DND-41 (cell line): ENCODE data around the gene CLEC9A.

Experiments
- ATAC-seq: fragments of 200-7000 bp; cut with Tn5 transposase; 3 replicates; pipeline ENCODE4 v1.9.1; 2021; ENCODE audit warnings: low read depth; ENCODE audit not compliant: insufficient read depth
- DNase-seq: peaks from one replicate; pipeline ENCODE4 v3.0.0-alpha.2; 2020
- H2AFZ ChIP-seq: 2 replicates; pipeline ENCODE4 v1.6.0; 2012; ENCODE audit warnings: low read depth, low read length
- H3K27ac ChIP-seq: 2 replicates; pipeline ENCODE4 v1.5.1; 2012; ENCODE audit warnings: low read length, inconsistent platforms
- H3K27me3 ChIP-seq: fragments of 200-600 bp; sonication (generic); 2 replicates; pipeline ENCODE4 v1.6.0; 2012; ENCODE audit warnings: low read length, mild to moderate bottlenecking, inconsistent platforms; ENCODE audit not compliant: insufficient read depth, poor library complexity
- H3K36me3 ChIP-seq: 2 replicates; pipeline ENCODE4 v1.5.1; 2012; ENCODE audit warnings: low read length, inconsistent platforms; ENCODE audit not compliant: insufficient read depth
- H3K4me1 ChIP-seq: 2 replicates; pipeline ENCODE4 v1.5.1; 2012; ENCODE audit warnings: mild to moderate bottlenecking, low read length; ENCODE audit not compliant: insufficient read depth
- H3K4me2 ChIP-seq: 2 replicates; pipeline ENCODE4 v1.6.0; 2012; ENCODE audit warnings: mild to moderate bottlenecking, moderate library complexity, low read length, inconsistent platforms; ENCODE audit not compliant: insufficient read depth
- H3K4me3 ChIP-seq, 2 experiments: fragments of 200-600 bp in 1 of 2; shearing (Covaris generic) in 1 of 2; 2 replicates each; pipeline ENCODE4 v1.5.1; 2012 to 2016; ENCODE audit warnings: inconsistent platforms in 2 of 2, low read length in 2 of 2, mild to moderate bottlenecking in 2 of 2, low read depth in 1 of 2, moderate library complexity in 1 of 2
- H3K79me2 ChIP-seq: 2 replicates; pipeline ENCODE4 v1.6.0; 2012; ENCODE audit warnings: low read length, inconsistent platforms; ENCODE audit not compliant: insufficient read depth
- H3K9ac ChIP-seq: 2 replicates; pipeline ENCODE4 v1.6.0; 2012; ENCODE audit warnings: low read depth, mild to moderate bottlenecking, inconsistent platforms, low read length, moderate library complexity
- H3K9me3 ChIP-seq: 2 replicates; pipeline ENCODE4 v1.5.1; 2012; ENCODE audit warnings: low read length, moderate library complexity, mild to moderate bottlenecking, inconsistent platforms; ENCODE audit not compliant: insufficient read depth, severe bottlenecking
- H4K20me1 ChIP-seq: 2 replicates; pipeline ENCODE4 v1.6.0; 2012; ENCODE audit warnings: low read length; ENCODE audit not compliant: insufficient read depth
- EZH2 ChIP-seq: IDR thresholded peaks from 3 replicates; pipeline ENCODE4 v1.6.1; 2012; ENCODE audit warnings: borderline replicate concordance, low read depth, mild to moderate bottlenecking, moderate library complexity, low read length, inconsistent platforms; ENCODE audit not compliant: severe bottlenecking
- TF ChIP-seq, protein P1 (sequence below): IDR thresholded peaks from 2 replicates; pipeline ENCODE4 v1.5.1; 2012; ENCODE audit warnings: borderline replicate concordance, low read length, moderate library complexity, mild to moderate bottlenecking; ENCODE audit not compliant: poor library complexity, severe bottlenecking; ENCODE audit errors: extremely low read depth

CLEC9A gene

DNA sequence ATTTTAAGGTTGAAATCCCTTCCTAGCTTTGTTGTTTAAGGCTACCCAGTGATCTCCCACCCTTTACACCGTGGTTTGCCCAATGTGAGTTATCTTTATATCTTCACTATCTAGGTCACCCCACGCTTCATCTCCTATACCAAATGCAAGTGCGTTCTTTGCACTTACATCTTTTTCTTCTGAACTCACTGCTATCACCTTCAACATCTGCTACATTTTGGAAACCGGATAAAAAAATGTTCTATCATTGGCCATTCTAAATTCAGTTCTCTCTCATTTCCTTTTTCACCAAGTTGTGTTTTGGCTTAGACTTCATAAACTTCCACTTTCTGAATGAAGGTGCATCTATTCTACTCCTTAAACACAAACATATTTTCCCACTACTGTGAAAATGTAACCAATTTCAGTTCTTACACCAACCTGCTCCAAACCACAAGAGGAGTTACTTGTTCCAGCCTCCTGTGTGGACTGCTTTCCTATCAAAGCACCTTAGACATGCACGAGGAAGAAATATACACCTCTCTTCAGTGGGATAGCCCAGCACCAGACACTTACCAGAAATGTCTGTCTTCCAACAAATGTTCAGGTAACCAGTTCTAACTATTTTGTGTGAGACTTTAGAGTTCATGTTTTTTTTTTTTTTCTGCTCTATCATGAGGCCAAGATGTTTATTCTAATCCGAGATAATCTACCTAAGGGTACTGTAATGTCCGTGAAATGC, 21.9 kb downstream of the CLEC9A start:
- DNase-seq: no peak
- no peak overlapping the region for H3K9ac ChIP-seq
- no peak overlapping the region for H2AFZ ChIP-seq
- no peak overlapping the region for H3K4me2 ChIP-seq
- H3K9me3 ChIP-seq: no peaks in the 10 kb centered on the region
- no peaks in the 10 kb centered on the region for H4K20me1 ChIP-seq
- no peak overlapping the region for H3K4me3 ChIP-seq
- no peaks in the 10 kb centered on the region for H3K4me1 ChIP-seq
- TF ChIP-seq, protein P1, sequence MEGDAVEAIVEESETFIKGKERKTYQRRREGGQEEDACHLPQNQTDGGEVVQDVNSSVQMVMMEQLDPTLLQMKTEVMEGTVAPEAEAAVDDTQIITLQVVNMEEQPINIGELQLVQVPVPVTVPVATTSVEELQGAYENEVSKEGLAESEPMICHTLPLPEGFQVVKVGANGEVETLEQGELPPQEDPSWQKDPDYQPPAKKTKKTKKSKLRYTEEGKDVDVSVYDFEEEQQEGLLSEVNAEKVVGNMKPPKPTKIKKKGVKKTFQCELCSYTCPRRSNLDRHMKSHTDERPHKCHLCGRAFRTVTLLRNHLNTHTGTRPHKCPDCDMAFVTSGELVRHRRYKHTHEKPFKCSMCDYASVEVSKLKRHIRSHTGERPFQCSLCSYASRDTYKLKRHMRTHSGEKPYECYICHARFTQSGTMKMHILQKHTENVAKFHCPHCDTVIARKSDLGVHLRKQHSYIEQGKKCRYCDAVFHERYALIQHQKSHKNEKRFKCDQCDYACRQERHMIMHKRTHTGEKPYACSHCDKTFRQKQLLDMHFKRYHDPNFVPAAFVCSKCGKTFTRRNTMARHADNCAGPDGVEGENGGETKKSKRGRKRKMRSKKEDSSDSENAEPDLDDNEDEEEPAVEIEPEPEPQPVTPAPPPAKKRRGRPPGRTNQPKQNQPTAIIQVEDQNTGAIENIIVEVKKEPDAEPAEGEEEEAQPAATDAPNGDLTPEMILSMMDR: no peak
- TF ChIP-seq EZH2: no peak
- H3K36me3 ChIP-seq: no peaks in the 10 kb centered on the region
- ATAC-seq: no peak; the same call in 2 of the 3 replicates
- no peaks in the 10 kb centered on the region for H3K79me2 ChIP-seq
- peaks cover 12% of the 10 kb centered on the region for H3K27me3 ChIP-seq
- no peak overlapping the region for H3K27ac ChIP-seq

DNA sequence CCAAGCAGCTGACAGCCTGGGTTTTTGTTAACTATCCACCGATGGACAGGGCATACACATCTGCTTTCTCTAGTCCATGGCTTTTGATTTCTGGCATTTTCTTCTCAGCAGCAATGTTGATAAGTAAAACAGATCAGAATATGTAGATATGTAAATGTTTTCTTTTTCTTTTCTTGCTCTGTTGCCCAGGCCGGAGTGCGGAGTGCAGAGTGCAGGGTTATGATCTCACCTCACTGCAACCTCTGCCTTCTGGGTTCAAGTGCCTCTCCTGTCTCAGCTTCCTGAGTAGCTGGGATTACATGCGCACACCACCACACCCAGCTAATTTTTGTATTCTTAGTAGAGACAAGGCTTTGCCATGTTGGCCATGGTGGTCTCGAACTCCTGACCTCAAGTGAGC, 27.9 kb downstream of the CLEC9A start:
- ATAC-seq: no peak
- Histone ChIP-seq H3K9ac (no peak overlapping the region), H3K79me2 (no peaks in the 10 kb centered on the region), H3K36me3 (no peaks in the 10 kb centered on the region), H3K27me3 (peaks cover 28% of the 10 kb centered on the region), H3K9me3 (no peaks in the 10 kb centered on the region), H4K20me1 (no peaks in the 10 kb centered on the region), H3K27ac (no peak overlapping the region), H2AFZ (no peak overlapping the region), H3K4me3 (no peak overlapping the region), H3K4me2 (no peak overlapping the region), H3K4me1 (no peaks in the 10 kb centered on the region)
- TF ChIP-seq, protein P1: no peak
- no peak for TF ChIP-seq EZH2
- DNase-seq: no peak

GRCh38 chr12:10065241-10065640, 34.8 kb downstream of the CLEC9A start:
- DNase-seq (no peak), ATAC-seq (no peak)
- peaks cover 27% of the 10 kb centered on the region for H3K27me3 ChIP-seq
- no peaks in the 10 kb centered on the region for H4K20me1 ChIP-seq
- no peak overlapping the region for H3K4me2 ChIP-seq
- TF ChIP-seq EZH2: no peak
- TF ChIP-seq, protein P1: no peak
- H3K36me3 ChIP-seq: no peaks in the 10 kb centered on the region
- H3K4me1 ChIP-seq: no peaks in the 10 kb centered on the region
- H3K4me3 ChIP-seq: no peak overlapping the region
- H2AFZ ChIP-seq: no peak overlapping the region
- H3K27ac ChIP-seq: no peak overlapping the region
- no peaks in the 10 kb centered on the region for H3K79me2 ChIP-seq
- H3K9me3 ChIP-seq: no peaks in the 10 kb centered on the region
- no peak overlapping the region for H3K9ac ChIP-seq
